HEK293 (cell line): ENCODE results near the gene EFCAB14.

Experiments used
- ATF2 ChIP-seq: fragments of 450-650 bp; formaldehyde crosslinking; IDR thresholded peaks from 2 replicates; pipeline ENCODE4 v1.5.1; 2016; ENCODE audit warnings: missing biosample characterization, missing genetic modification characterization, low read depth
- GLIS2 ChIP-seq: fragments of 450-650 bp; formaldehyde crosslinking; IDR thresholded peaks from 2 replicates; pipeline ENCODE4 v1.5.1; 2016; ENCODE audit warnings: missing biosample characterization, missing genetic modification characterization
- IKZF3 ChIP-seq: fragments of 450-650 bp; IDR thresholded peaks from 2 replicates; pipeline ENCODE4 v1.5.0; 2018; ENCODE audit warnings: missing biosample characterization, mild to moderate bottlenecking, missing genetic modification characterization, moderate library complexity
- KLF16 ChIP-seq: fragments of 450-650 bp; formaldehyde crosslinking; IDR thresholded peaks from 2 replicates; pipeline ENCODE4 v1.5.1; 2017; ENCODE audit warnings: missing biosample characterization, missing genetic modification characterization
- KLF9 ChIP-seq: fragments of 450-650 bp; formaldehyde crosslinking; IDR thresholded peaks from 2 replicates; pipeline ENCODE4 v1.5.1; 2016; ENCODE audit warnings: missing biosample characterization, missing genetic modification characterization, low read depth
- MYNN ChIP-seq: fragments of 450-650 bp; formaldehyde crosslinking; IDR thresholded peaks from 2 replicates; pipeline ENCODE4 v1.5.1; 2016; ENCODE audit warnings: missing biosample characterization, missing genetic modification characterization, borderline replicate concordance
- OSR2 ChIP-seq: fragments of 450-650 bp; formaldehyde crosslinking; IDR thresholded peaks from 2 replicates; pipeline ENCODE4 v1.5.1; 2016; ENCODE audit warnings: missing biosample characterization, missing genetic modification characterization
- SP2 ChIP-seq: fragments of 450-650 bp; formaldehyde crosslinking; IDR thresholded peaks from 2 replicates; pipeline ENCODE4 v1.5.1; 2016; ENCODE audit warnings: missing biosample characterization, missing genetic modification characterization
- TSHZ1 ChIP-seq: fragments of 450-650 bp; formaldehyde crosslinking; IDR thresholded peaks from 2 replicates; pipeline ENCODE4 v1.5.1; 2016; ENCODE audit warnings: missing biosample characterization, missing genetic modification characterization, borderline replicate concordance
- YY1 ChIP-seq: fragments of 450-650 bp; formaldehyde crosslinking; IDR thresholded peaks from 2 replicates; pipeline ENCODE4 v1.5.1; 2018; ENCODE audit warnings: missing biosample characterization, missing genetic modification characterization
- ZBTB10 ChIP-seq: fragments of 450-650 bp; formaldehyde crosslinking; IDR thresholded peaks from 2 replicates; pipeline ENCODE4 v1.5.1; 2016; ENCODE audit warnings: missing biosample characterization, missing genetic modification characterization
- ZBTB21 ChIP-seq: fragments of 450-650 bp; formaldehyde crosslinking; IDR thresholded peaks from 2 replicates; pipeline ENCODE4 v1.5.1; 2017; ENCODE audit warnings: missing biosample characterization, missing genetic modification characterization
- ZNF148 ChIP-seq: fragments of 450-650 bp; formaldehyde crosslinking; IDR thresholded peaks from 2 replicates; pipeline ENCODE4 v1.5.0; 2017; ENCODE audit warnings: missing biosample characterization, missing genetic modification characterization, borderline replicate concordance
- ZNF174 ChIP-seq: fragments of 450-650 bp; formaldehyde crosslinking; IDR thresholded peaks from 2 replicates; pipeline ENCODE4 v1.5.0; 2017; ENCODE audit warnings: missing biosample characterization, mild to moderate bottlenecking, missing genetic modification characterization
- ZNF18 ChIP-seq: fragments of 450-650 bp; formaldehyde crosslinking; IDR thresholded peaks from 2 replicates; pipeline ENCODE4 v1.5.1; 2016; ENCODE audit warnings: missing biosample characterization, missing genetic modification characterization
- ZNF324 ChIP-seq: fragments of 450-650 bp; formaldehyde crosslinking; IDR thresholded peaks from 2 replicates; pipeline ENCODE4 v1.5.1; 2016; ENCODE audit warnings: missing biosample characterization, missing genetic modification characterization
- ZNF596 ChIP-seq: fragments of 450-650 bp; IDR thresholded peaks from 2 replicates; pipeline ENCODE4 v1.5.0; 2018; ENCODE audit warnings: missing biosample characterization, mild to moderate bottlenecking, missing genetic modification characterization, moderate library complexity
- ZNF629 ChIP-seq: fragments of 450-650 bp; formaldehyde crosslinking; IDR thresholded peaks from 2 replicates; pipeline ENCODE4 v1.5.1; 2017; ENCODE audit warnings: missing biosample characterization, missing genetic modification characterization
- ZNF654 ChIP-seq: fragments of 450-650 bp; formaldehyde crosslinking; IDR thresholded peaks from 2 replicates; pipeline ENCODE4 v1.5.1; 2016; ENCODE audit warnings: low read depth, missing biosample characterization, missing genetic modification characterization
- ZNF76 ChIP-seq: fragments of 450-650 bp; formaldehyde crosslinking; IDR thresholded peaks from 2 replicates; pipeline ENCODE4; 2016; ENCODE audit warnings: low read depth, missing biosample characterization, missing genetic modification characterization, borderline replicate concordance
- ZNF785 ChIP-seq: fragments of 450-650 bp; formaldehyde crosslinking; IDR thresholded peaks from 2 replicates; pipeline ENCODE4 v1.5.1; 2016; ENCODE audit warnings: missing biosample characterization, missing genetic modification characterization
- TF ChIP-seq, protein P1 (sequence below): fragments of 450-650 bp; IDR thresholded peaks from 2 replicates; pipeline ENCODE4 v1.5.1; 2018; ENCODE audit warnings: missing biosample characterization, mild to moderate bottlenecking, missing genetic modification characterization

The EFCAB14 gene

DNA sequence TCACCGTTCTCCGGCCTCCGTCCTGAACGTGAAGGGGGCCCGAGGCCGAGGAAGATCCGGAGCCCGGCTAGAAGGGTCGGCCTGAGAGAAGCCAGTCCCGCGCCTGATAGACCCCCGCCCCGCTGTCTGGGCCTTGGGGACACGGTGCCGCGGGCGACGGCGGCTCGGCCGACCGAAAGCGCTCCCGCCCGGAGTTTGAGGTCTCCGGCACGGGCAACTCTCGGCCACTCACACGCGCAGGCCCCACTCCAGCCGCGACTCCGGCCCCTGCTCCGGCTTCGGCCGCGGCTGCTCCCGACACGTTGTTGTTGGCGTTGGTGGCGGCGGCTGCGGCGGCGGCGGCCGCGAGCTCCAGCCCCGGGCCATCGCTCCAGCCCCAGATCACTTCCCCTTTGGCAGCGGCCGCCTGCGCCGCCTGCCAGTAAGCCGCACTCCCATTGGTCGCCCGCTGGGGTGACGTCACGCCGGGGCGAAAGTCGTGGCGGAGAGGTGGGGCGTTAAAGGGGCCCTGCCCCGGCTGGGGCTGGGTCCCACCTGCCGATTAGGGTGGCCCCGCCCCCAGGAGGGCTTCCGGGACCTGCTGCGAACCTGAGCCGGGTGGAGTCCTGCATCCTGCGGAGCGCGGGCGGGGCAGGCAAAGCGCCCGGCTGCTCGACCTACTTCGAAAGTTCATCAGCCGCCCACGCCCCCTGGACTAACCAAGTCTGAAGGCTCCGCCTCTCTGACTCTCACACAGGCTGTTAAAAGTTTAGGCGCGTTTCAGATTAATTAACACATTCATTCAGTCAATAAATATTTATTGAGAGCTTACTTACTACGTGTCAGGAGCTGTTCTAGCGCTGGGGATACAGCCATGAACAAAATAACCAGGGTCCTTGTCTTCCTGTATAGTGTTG, at the start of gene EFCAB14 (continued):
- TF ChIP-seq ATF2 (tag by site-specific recombination) (peak; percentile 98), ZNF174 (no peak), ZNF629 (peak; percentile 99), KLF9 (tag by site-specific recombination) (peak; percentile 96), ZNF148 (no peak), ZBTB21 (tag by site-specific recombination) (peak; percentile 97), MYNN (tag by site-specific recombination) (peak; percentile 55; the same call in 1 of the 2 replicates), OSR2 (tag by site-specific recombination) (peak; percentile 54), ZNF596 (tag by site-specific recombination) (0 out of 2 replicates have a peak, but pooled peaks have one; percentile 24), ZNF18 (tag by site-specific recombination) (no peak), YY1 (tag by site-specific recombination) (peak; percentile 32), ZNF76 (peak; percentile 47; the same call in 1 of the 2 replicates), TSHZ1 (tag by site-specific recombination) (peak; percentile 43; the same call in 1 of the 2 replicates), GLIS2 (tag by site-specific recombination) (peak; percentile 93), ZNF785 (tag by site-specific recombination) (no peak), IKZF3 (0 out of 2 replicates have a peak, but pooled peaks have one; percentile 11), ZBTB10 (peak; percentile 65), SP2 (peak; percentile 99), ZNF324 (peak; percentile 90), ZNF654 (tag by site-specific recombination) (no peak), KLF16 (tag by site-specific recombination) (peak; percentile 90)
- TF ChIP-seq, protein P1, sequence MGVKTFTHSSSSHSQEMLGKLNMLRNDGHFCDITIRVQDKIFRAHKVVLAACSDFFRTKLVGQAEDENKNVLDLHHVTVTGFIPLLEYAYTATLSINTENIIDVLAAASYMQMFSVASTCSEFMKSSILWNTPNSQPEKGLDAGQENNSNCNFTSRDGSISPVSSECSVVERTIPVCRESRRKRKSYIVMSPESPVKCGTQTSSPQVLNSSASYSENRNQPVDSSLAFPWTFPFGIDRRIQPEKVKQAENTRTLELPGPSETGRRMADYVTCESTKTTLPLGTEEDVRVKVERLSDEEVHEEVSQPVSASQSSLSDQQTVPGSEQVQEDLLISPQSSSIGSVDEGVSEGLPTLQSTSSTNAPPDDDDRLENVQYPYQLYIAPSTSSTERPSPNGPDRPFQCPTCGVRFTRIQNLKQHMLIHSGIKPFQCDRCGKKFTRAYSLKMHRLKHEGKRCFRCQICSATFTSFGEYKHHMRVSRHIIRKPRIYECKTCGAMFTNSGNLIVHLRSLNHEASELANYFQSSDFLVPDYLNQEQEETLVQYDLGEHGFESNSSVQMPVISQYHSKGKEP: 0 out of 2 replicates have a peak, but pooled peaks have one; percentile 50
